Gastroesophageal sphincter (tissue), 3 donors: ENCODE data around the gene OPRL1.

ENCODE experiments used
- POLR2A ChIP-seq, 2 donors: fragments of 450-650 bp; IDR thresholded peaks; one replicate each; pipeline ENCODE4 v1.6.1; 2017; ENCODE audit warnings: antibody characterized with exemption in 2 of 2, mild to moderate bottlenecking in 2 of 2, moderate library complexity in 1 of 2
- POLR2AphosphoS5 ChIP-seq: sonication (generic); formaldehyde crosslinking; IDR thresholded peaks from one replicate; pipeline ENCODE4 v1.6.1; 2017; ENCODE audit warnings: antibody characterized with exemption
- TF ChIP-seq, protein P1 (sequence below), 4 experiments: fragments of 200-600 bp in 2 of 4; fragments of 450-650 bp in 2 of 4; sonication (generic) in 1 of 4; IDR thresholded peaks; one replicate each; pipeline ENCODE4 v1.5.1; 2017 to 2019; ENCODE audit warnings: antibody characterized with exemption in 4 of 4, mild to moderate bottlenecking in 2 of 4, moderate library complexity in 2 of 4

DNA sequence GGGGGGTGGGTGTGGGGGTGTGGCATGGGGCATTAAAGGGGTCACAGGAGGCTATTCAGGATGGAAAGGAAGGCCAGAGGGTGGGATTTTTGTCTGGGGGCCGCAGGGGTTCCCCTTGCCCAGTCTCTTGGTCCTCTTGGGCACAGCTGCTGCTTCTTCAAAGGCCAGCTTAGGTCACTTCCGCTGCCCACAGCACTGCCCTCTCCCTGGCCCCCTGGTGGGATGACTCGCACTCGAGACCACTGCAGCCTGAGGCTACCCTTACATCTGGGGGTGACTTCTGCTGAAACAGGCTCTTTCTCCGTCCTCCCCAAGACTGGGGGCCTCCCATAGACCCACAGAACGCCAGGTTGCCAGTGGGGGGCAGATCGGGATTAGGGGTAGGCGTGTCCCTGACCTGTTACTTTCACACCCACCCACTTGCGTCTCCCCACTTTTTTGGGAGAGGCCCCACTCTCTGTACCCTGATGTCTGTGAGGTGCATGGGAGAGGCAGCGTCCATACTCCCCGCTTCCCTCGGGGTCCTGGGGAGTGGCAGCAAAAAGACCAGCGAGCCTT lies 3.0 kb downstream of the OPRL1 start:
- TF ChIP-seq POLR2AphosphoS5 = no peak
- TF ChIP-seq, protein P1, sequence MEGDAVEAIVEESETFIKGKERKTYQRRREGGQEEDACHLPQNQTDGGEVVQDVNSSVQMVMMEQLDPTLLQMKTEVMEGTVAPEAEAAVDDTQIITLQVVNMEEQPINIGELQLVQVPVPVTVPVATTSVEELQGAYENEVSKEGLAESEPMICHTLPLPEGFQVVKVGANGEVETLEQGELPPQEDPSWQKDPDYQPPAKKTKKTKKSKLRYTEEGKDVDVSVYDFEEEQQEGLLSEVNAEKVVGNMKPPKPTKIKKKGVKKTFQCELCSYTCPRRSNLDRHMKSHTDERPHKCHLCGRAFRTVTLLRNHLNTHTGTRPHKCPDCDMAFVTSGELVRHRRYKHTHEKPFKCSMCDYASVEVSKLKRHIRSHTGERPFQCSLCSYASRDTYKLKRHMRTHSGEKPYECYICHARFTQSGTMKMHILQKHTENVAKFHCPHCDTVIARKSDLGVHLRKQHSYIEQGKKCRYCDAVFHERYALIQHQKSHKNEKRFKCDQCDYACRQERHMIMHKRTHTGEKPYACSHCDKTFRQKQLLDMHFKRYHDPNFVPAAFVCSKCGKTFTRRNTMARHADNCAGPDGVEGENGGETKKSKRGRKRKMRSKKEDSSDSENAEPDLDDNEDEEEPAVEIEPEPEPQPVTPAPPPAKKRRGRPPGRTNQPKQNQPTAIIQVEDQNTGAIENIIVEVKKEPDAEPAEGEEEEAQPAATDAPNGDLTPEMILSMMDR (IDR thresholded peaks at IDR 0.05) = no peak
- no peak for TF ChIP-seq POLR2A (IDR thresholded peaks at IDR 0.05)
